ENCODE measurements around the gene CNTROB.

CNTROB gene

DNA sequence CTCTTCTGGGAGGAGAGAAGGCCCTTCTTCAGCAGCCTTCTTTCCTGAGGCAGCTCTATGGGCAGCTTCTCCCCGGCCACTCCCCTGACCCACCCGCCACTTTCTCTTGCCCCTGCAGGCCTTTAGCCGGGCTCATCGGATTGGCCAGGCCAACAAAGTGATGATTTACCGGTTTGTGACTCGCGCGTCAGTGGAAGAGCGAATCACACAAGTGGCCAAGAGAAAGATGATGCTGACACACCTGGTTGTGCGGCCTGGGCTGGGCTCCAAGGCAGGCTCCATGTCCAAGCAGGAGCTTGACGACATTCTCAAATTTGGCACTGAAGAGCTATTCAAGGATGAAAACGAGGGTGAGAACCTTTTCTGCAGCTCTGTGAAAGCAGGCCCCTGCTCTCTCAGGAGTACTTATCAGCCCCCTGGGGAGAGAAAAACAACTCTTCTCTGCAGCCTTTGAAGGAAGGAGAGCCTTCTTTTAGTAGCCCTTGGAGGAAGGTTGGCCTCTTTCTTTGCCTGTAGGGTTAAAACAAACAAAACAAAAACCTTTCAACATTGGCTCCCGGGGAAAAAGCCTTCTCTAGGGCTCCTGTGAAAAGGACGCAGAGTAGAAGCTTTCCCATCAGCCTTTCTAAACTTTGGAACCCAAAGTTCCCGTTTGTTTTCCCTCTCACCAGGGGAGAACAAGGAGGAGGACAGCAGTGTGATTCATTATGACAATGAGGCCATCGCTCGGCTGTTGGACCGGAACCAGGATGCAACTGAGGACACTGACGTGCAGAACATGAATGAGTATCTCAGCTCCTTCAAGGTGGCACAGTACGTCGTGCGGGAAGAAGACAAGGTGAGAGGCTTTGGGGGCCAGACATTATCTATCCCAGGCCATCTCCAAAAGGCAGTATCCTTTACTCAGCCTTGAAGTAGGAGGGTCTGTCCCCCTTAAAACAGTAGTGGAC is 28.6 kb upstream of the CNTROB start:
- no peak for DNase-seq

DNA sequence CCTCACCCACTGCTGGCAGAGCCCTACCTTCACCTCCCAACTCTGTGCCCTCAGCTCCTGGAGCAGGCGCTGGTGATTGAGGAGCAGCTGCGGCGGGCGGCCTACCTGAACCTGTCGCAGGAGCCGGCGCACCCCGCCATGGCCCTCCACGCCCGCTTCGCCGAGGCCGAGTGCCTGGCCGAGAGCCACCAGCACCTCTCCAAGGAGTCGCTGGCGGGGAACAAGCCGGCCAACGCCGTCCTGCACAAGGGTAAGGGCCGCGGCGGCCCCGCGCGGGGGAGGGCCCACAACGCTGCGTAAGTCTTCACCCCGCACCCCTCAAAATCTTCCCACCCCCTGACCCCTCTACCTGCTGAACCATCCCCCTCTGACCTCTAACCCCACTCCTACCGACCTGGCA is 22.9 kb upstream of the CNTROB start:
- DNase-seq: no peak

DNA sequence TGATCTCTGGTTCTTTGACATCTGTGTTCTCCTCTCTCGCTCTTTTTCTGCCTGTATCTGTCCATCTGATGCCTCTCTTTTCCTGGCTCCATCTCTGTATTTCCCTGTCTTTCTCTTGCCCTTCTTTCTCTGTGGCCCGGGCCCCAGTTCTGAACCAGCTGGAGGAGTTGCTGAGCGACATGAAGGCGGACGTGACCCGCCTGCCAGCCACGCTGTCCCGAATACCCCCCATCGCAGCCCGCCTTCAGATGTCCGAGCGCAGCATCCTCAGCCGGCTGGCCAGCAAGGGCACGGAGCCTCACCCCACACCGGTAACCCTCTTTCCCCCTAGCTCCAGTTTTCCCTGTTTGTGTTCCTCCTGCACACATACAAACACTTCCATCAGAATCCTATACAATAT is 21.7 kb upstream of the CNTROB start:
- no peak for DNase-seq

- DNase-seq: no peak
Measured at GRCh38 chr17:7910711-7911110, 21.3 kb upstream of the CNTROB start.

DNA sequence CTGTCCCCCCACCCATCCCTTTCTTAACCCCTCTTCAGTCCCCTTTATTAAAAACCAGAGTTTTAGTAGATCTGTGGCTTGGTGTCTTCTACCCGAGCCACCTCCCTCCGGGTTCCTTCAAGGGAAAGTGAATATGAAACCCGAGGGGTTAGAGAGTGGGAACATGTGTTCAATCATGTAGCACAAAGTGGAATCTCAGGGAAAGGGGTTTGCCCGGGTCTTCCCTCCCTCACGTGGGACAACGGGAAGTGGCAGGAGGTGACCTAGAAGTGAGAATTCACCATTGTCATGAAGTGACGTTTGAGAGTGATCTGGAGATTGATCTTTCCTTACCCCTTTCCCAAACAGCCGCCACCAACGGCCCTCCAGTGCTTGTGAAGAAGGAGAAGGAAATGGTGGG is 20.9 kb upstream of the CNTROB start:
- no peak for DNase-seq

- DNase-seq: no peak
Measured at GRCh38 chr17:7912927-7913524, 19.0 kb upstream of the CNTROB start.

- DNase-seq: no peak
Measured at GRCh38 chr17:7915179-7915610, 16.8 kb upstream of the CNTROB start.

DNA sequence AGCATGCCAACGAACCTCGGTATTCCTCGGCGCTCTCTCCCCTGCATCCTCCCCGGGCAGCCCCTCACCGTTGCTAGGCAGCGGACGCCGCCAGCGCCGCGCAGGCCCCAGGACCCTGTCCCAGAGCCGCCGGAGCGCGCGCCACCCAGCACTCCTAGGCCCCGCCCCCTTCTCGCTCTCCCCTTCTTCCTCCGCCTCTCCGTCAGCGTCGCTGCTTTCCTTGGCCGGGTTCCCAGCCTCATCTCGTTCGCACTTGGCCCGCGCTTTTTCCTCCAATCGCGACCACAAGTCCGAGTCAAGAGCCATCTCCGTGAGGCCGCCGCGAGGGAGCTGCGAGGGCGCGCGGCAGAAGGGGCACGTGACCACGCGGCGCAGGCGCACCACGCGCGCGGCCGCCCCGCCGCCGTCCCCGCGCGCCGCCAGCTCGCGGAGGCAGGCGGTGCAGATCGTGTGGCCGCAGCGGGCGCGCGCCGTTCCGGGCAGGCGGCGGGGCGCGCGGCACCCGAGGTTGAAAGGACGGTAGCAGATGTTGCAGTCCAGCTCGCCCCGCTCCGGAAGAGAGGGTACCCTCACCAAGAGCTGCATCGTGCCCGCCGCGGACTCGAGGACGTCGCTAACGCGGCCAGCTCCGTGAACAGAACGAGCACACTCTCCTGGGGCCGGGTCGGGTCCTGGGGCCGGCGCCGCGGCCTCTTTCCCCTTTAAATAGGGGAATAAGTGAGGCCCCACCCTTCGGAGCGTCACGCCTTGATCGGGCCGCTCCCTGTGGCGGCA is 16.2 kb upstream of the CNTROB start, which contains the start of gene RNF227:
RNF227 (minus strand) TSS at position 679 of the 774 bp plus-strand sequence; CDS start at position 585, 94 bp downstream.
- DNase-seq: peak; percentile 71

DNA sequence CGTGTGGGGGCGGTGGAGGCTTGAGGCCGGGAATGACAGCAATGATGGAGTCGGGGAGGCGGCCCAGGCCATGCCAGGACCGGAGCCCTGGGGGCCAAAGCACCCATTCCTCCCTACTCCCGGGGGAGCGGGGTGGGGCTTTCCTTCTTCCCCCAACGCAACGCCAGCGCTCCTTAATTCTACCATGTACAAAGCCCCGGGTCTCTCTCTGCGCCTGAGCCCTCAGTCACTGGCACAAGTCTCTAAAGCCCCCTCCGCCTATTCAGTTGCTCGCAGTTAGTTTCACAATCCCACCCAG is 15.7 kb upstream of the CNTROB start:
- no peak for DNase-seq

GRCh38 chr17:7916808-7917207 is 15.2 kb upstream of the CNTROB start:
- no peak for DNase-seq

GRCh38 chr17:7922269-7922844 is 9.6 kb upstream of the CNTROB start:
- no peak for DNase-seq

GRCh38 chr17:7922845-7923628 is 9.0 kb upstream of the CNTROB start:
- peak; percentile 83 for DNase-seq

- DNase-seq: no peak
Measured at GRCh38 chr17:7927596-7927995, 4.4 kb upstream of the CNTROB start.

- DNase-seq: peak; percentile 55
Measured at GRCh38 chr17:7929158-7930023, 2.6 kb upstream of the CNTROB start, which contains the start of gene KCNAB3. KCNAB3 (minus strand) TSS chr17:7929856; CDS start chr17:7929435, 421 bp downstream.

GRCh38 chr17:7930841-7931631 is 970 bp upstream of the CNTROB start:
- no peak for DNase-seq

DNA sequence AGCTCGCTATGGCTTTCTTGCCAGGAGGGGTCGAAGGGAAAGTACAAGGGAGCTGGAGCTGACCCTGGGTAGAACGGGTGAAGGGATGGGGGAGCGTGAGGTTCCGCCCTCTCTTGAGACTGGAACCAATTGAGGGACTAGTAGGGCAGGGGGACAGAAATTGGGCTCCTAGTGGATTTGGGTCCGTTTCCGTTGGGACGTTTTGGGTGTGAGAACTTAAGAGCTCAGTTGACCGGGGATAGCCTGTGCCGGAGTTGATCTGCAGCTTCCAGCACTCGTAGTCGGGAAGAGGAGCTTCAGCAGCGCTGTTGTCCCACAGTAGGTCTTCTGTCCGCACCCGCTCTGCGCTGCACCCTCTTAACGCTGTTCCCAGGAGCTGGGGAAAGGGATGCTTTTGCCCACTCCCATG is 481 bp downstream of the CNTROB start:
- DNase-seq: no peak

DNA sequence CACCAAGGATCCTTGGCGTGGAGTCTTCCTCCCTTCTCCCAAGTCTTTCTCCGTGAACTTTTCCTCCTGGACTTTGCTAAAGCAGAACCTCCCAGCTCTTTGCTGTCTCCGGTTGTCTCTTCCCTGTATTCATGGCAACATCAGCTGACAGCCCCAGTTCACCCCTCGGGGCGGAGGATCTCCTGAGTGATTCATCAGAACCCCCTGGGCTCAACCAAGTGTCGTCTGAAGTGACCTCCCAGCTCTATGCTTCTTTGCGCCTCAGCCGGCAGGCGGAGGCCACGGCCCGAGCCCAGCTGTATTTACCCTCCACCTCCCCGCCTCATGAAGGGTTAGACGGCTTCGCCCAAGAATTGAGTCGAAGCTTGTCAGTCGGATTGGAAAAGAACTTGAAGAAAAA is 943 bp downstream of the CNTROB start:
- DNase-seq: no peak

DNA sequence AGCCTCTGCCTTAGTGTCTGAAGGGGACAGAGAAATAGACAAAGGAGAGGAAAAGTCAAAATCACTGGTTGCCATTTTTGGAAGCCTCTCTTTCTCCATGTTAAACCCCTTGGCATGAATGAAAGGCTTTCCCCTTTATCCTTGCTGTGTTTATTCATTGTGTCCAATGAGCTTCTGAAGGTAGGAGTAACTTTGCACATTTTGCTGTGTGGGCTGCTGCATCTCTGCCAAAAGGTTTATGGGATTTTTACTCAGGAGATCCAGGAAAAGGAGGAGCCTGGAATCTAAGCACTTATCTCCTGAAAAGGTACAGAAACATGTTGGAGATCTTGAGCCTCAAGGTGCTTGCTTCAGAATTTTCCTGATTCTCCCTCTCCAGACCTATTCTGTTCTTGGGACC is 3.9 kb downstream of the CNTROB start:
- no peak for DNase-seq

DNA sequence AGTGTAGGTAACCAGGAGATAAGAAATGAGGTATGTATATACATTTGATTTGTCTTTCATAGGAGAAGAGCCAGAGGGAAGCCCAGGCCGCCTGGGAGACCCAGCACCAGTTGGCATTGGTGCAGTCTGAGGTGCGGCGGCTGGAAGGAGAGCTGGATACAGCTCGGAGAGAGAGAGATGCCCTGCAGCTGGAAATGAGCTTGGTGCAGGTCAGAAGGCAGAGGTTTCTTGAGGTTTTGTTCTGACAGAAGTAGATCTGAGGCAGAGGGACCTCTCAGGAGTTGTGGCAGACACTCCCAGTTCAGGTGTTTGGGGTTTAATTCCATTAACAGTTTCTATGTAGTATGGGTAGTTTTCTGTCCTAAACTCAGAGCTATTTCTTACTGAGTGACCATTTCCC is 8.0 kb downstream of the CNTROB start:
- no peak for DNase-seq

DNA sequence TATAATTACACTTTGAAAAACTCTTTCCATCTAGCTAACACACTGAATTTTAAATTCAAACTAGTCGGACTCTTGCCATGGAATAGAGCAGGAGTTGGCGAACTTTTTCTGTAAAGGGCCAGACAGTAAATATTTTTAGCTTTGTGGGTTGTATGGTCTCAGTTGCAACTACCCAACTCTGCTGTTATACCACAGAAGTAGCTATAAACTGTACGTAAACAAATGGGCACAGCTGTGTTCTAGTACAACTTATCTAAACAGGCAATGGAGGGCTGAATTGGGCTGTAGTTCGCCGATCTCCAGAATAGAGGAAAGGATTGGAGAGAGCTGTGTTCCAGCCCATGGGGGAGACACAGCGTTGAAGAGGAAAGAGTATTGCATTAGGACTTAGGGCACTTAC is 8.7 kb downstream of the CNTROB start:
- no peak for DNase-seq

Data from activated CD4-positive, alpha-beta T cell treated with anti-CD3 and anti-CD28 coated beads, Interleukin-2, amount 50 U/mL, for 1 hour (primary cell).